Measurements from ENCODE around the gene SGMS2.

Gene SGMS2

GRCh38 chr4:107793996-107794395, 30.7 kb upstream of the SGMS2 start:
- Histone ChIP-seq H3K27me3 (replicated peaks; ENCODE audit: insufficient read depth, low read length) (no peaks in the 10 kb centered on the region), H3K9me2 (replicated peaks; ENCODE audit: insufficient read depth, low read length) (no peaks in the 10 kb centered on the region), H3F3A (ENCODE audit: insufficient read depth, low read length) (no peaks in the 10 kb centered on the region), H2AFZ (ENCODE audit: low read length) (no peak overlapping the region), H4K20me1 (ENCODE audit: insufficient read depth, low read length) (no peaks in the 10 kb centered on the region), H3K27ac (ENCODE audit: low read length) (no peak overlapping the region), H3K4me2 (ENCODE audit: low read depth, low read length) (no peak overlapping the region), H3K79me2 (ENCODE audit: low read length) (no peaks in the 10 kb centered on the region), H3K9me3 (replicated peaks; ENCODE audit: insufficient read depth, low read length) (no peaks in the 10 kb centered on the region), H3K36me3 (replicated peaks; ENCODE audit: insufficient read depth, low read length) (no peaks in the 10 kb centered on the region), H3K4me3 (ENCODE audit: low read length) (no peak overlapping the region), H3K9ac (ENCODE audit: low read length) (no peak overlapping the region), H3K4me1 (ENCODE audit: low read length) (no peaks in the 10 kb centered on the region)
- TF ChIP-seq EZH2 (optimal IDR thresholded peaks at IDR 0.05; ENCODE audit: low read depth, low read length) (no peak), EZH2phosphoT487 (IDR thresholded peaks at IDR 0.05; ENCODE audit: low read length) (no peak)
- TF ChIP-seq, protein P1, sequence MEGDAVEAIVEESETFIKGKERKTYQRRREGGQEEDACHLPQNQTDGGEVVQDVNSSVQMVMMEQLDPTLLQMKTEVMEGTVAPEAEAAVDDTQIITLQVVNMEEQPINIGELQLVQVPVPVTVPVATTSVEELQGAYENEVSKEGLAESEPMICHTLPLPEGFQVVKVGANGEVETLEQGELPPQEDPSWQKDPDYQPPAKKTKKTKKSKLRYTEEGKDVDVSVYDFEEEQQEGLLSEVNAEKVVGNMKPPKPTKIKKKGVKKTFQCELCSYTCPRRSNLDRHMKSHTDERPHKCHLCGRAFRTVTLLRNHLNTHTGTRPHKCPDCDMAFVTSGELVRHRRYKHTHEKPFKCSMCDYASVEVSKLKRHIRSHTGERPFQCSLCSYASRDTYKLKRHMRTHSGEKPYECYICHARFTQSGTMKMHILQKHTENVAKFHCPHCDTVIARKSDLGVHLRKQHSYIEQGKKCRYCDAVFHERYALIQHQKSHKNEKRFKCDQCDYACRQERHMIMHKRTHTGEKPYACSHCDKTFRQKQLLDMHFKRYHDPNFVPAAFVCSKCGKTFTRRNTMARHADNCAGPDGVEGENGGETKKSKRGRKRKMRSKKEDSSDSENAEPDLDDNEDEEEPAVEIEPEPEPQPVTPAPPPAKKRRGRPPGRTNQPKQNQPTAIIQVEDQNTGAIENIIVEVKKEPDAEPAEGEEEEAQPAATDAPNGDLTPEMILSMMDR (IDR thresholded peaks at IDR 0.05; ENCODE audit: low read length): no peak
- DNase-seq: no peak

- no peak overlapping the region for H3K9ac ChIP-seq (ENCODE audit: low read length)
- H3F3A ChIP-seq (ENCODE audit: insufficient read depth, low read length): no peaks in the 10 kb centered on the region
Measured at GRCh38 chr4:107799669-107800450, 24.9 kb upstream of the SGMS2 start.

DNA sequence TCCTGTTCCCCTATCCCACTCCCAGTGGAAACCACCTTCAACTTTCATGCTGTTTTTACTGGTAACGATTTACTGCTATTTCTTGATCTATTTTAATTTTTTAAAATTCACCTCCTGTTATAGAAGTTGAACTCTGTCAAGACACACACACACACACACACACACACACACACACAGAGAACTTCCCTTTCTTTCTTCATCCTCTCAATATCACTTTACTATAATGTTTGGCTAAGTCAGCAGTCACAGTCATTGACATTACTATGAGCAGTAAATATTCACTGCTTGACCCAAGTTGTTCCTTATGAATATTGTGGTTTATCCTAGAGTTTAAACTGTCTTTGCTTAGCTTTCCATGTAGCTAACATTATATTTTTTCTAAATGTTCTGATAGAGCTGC, 24.0 kb upstream of the SGMS2 start:
- Histone ChIP-seq H3K36me3 (replicated peaks; ENCODE audit: insufficient read depth, low read length) (no peaks in the 10 kb centered on the region), H3K27ac (ENCODE audit: low read length) (no peak overlapping the region), H3K4me1 (ENCODE audit: low read length) (no peaks in the 10 kb centered on the region), H3K9me2 (replicated peaks; ENCODE audit: insufficient read depth, low read length) (no peaks in the 10 kb centered on the region), H4K20me1 (ENCODE audit: insufficient read depth, low read length) (no peaks in the 10 kb centered on the region), H2AFZ (ENCODE audit: low read length) (no peak overlapping the region), H3F3A (ENCODE audit: insufficient read depth, low read length) (no peaks in the 10 kb centered on the region), H3K79me2 (ENCODE audit: low read length) (no peaks in the 10 kb centered on the region), H3K27me3 (replicated peaks; ENCODE audit: insufficient read depth, low read length) (no peaks in the 10 kb centered on the region), H3K9ac (ENCODE audit: low read length) (no peak overlapping the region), H3K4me3 (ENCODE audit: low read length) (no peak overlapping the region), H3K4me2 (ENCODE audit: low read depth, low read length) (no peak overlapping the region), H3K9me3 (replicated peaks; ENCODE audit: insufficient read depth, low read length) (no peaks in the 10 kb centered on the region)
- TF ChIP-seq, protein P1 (IDR thresholded peaks at IDR 0.05; ENCODE audit: low read length): no peak
- TF ChIP-seq EZH2 (optimal IDR thresholded peaks at IDR 0.05; ENCODE audit: low read depth, low read length) (no peak), EZH2phosphoT487 (IDR thresholded peaks at IDR 0.05; ENCODE audit: low read length) (no peak)
- DNase-seq: no peak

More at GRCh38 chr4:107799669-107800450, 24.9 kb upstream of the SGMS2 start:
- H3K4me1 ChIP-seq (ENCODE audit: low read length): no peaks in the 10 kb centered on the region
- no peaks in the 10 kb centered on the region for H3K9me2 ChIP-seq (replicated peaks; ENCODE audit: insufficient read depth, low read length)
- H2AFZ ChIP-seq (ENCODE audit: low read length): no peak overlapping the region
- no peak overlapping the region for H3K27ac ChIP-seq (ENCODE audit: low read length)
- H3K4me3 ChIP-seq (ENCODE audit: low read length): no peak overlapping the region
- H3K27me3 ChIP-seq (replicated peaks; ENCODE audit: insufficient read depth, low read length): no peaks in the 10 kb centered on the region
- TF ChIP-seq EZH2phosphoT487 (IDR thresholded peaks at IDR 0.05; ENCODE audit: low read length): no peak
- TF ChIP-seq, protein P1 (IDR thresholded peaks at IDR 0.05; ENCODE audit: low read length): no peak
- TF ChIP-seq EZH2 (optimal IDR thresholded peaks at IDR 0.05; ENCODE audit: low read depth, low read length): no peak
- H3K4me2 ChIP-seq (ENCODE audit: low read depth, low read length): no peak overlapping the region
- H3K79me2 ChIP-seq (ENCODE audit: low read length): no peaks in the 10 kb centered on the region
- H3K36me3 ChIP-seq (replicated peaks; ENCODE audit: insufficient read depth, low read length): no peaks in the 10 kb centered on the region
- DNase-seq: no peak
- H3K9me3 ChIP-seq (replicated peaks; ENCODE audit: insufficient read depth, low read length): no peaks in the 10 kb centered on the region
- H4K20me1 ChIP-seq (ENCODE audit: insufficient read depth, low read length): no peaks in the 10 kb centered on the region
